LHCN-M2 (cell line): Measurements from ENCODE around the gene PYROXD2. TPM values are rescaled to one million over a fixed set of nuclear protein-coding genes. Genes with fewer than 3 reads are reported as not detected.

Experiments
- DNase-seq: peaks from one replicate; pipeline ENCODE4 v3.0.0-alpha.2; 2012; ENCODE audit warnings: low read depth
- total RNA-seq: library from RNA; depleted of rRNA; stranded (reverse); fragments of >200 nt; gene quantifications from 2 replicates; pipeline ENCODE4 v1.2.3, GENCODE V29; 2014

The PYROXD2 gene
- total RNA-seq, 1 experiment from 2014 or later = 11.4 TPM

DNA sequence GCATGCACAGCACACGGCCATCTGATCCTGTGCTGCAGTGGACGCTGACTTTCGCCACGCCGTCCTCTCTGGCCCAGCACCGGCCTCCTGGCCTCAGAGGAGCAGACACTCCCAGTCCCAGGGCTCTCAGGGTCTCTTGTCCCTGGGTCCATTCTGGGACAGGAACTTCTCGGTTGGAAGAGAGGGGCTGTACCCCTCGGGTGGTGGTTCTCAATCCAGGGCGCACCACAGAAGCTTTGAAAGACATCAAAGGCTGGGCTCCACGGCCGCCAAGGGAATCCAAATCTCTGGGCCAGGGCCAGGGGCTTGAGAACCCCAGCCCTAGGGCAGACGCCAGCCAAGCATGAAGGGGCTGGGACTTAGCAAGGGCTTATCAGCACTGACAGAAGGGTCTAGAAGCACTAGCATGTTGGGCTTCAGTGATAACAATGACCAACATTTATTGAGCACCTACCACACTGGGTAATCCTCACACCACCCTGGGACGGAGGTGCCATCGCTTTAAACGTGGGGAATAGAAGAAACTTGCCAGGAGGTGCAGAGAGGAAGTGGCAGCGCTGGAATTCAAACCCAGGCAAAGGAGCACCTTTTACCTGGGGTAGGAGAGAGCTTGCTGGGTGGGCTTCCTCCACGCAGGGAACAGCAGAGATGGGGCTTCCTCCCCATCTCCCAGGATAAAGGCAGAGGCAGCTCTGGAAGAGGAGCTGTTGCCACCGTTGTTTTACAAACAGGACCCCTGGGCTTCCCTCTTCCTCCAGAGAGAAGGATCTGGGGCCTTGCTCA lies 1.8 kb upstream of the PYROXD2 start:
- no peak for DNase-seq

DNA sequence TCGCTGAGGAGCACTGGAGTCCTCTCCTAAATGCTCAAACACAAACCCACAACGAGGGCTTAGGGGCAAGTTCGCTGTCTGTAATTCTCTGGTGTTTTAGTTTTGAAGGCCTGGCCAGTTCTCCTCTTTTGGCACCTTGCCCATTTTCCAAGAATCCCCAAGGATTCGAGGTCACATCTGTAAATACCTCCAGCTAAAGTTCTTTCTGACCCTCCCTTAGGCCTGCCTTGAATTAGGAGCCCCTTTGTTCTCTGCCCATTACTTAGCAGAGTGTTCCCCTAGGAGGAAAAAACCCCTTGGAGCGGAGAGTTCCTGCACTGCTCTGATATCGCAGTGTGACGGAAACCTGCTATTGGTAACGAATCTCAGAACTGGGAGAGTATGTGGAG lies 743 bp upstream of the PYROXD2 start:
- no peak for DNase-seq

DNA sequence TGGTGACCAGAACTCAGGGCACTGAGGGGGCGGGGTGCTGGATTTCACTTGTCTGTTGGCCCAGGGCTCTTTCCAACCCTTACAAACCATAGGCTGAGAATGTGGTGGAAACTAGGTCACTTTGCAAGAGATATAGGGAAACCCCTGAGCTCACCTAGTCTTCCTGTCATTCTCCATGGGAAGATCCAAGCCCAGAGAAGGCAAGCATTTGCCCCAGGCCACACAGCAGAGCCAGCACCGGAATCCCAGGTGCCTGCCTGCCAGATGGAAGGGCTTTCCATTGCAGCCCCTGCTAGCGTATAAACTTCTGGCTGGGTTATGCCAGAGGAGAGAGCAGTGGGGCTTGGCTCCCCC lies 427 bp downstream of the PYROXD2 start:
- DNase-seq = no peak

GRCh38 chr10:98411768-98412167 lies 3.2 kb downstream of the PYROXD2 start:
- DNase-seq = peak; percentile 34

GRCh38 chr10:98411166-98411565 lies 3.8 kb downstream of the PYROXD2 start:
- no peak for DNase-seq

GRCh38 chr10:98410759-98411158 lies 4.2 kb downstream of the PYROXD2 start:
- no peak for DNase-seq

- DNase-seq = no peak
Measured at GRCh38 chr10:98410135-98410743, 4.7 kb downstream of the PYROXD2 start.

GRCh38 chr10:98408799-98409198 lies 6.2 kb downstream of the PYROXD2 start:
- DNase-seq = no peak

DNA sequence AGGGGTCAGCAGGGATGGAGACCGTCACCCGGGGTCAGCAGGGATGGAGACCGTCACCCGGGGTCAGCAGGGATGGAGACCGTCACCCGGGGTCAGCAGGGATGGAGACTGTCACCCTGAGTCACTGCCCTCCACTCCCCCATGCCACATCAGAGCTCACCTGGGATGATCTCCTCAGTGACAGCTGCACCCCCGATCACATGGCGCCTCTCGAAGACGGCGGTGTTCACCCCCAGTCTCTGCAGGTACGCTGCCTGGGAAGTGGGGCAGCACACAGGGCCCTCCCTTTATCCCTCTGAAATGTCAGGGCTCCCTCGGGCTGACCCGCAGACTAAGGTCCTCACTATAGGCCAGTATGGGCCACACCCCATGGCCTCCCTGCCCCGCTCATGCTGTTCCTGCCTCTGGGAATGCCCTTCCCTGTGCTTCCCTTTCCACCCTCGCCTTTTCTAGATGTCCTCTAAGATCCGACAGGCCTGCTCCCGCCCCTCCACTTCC lies 7.2 kb downstream of the PYROXD2 start:
- no peak for DNase-seq

DNA sequence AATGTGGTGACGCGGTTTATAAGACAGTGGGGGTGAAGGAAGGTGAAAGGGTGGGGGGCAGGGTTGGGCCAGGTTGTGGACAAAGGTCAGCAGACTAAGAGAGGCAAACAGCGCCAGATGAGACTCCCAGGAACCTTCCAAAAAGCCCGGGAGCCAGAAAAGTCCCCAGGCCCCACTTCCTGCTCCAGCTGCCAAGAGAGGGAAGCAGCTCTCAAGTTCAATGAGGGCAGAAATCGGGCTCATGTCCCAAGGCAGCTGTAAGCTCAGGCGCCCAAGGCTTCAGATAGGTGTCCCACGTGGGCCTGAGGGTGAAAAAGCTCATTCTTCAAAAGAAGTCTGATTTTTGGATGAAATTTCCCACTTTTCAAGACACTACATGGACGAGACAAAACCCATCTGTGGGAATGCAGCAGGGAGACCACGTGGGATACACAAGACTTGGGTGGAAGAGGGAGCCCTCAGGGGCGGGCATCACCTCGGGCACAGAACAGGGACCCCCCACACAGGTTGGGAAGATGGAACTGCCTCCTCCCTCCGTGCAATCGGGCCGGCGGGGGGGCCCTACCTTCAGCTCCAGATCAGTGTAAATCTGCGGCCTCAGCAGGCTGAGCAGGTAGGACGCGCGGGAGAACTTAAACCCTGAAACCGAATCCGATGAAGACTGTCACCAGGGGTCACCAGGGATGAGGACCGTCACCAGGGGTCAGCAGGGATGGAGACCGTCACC lies 7.8 kb downstream of the PYROXD2 start:
- no peak for DNase-seq

DNA sequence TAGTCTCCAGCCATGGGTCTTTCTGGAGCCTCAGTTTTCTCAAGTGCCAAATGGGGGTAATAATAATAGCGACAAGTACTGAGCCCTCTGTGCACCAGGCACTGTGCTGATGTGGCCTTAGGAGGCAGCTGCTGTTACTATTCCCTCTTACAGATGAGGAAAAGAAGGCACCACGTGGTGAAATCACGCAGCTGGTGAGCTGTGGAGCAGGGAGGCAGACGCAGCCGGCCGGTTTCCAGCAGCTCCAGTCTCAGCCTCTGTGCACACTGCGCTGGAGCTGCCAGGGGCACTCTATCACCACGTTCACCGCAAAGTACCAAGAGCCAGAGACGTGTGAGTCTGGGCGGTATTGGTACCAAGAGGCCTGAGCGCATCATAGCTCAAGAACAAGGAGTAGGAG lies 9.6 kb downstream of the PYROXD2 start:
- peak; percentile 36 for DNase-seq

DNA sequence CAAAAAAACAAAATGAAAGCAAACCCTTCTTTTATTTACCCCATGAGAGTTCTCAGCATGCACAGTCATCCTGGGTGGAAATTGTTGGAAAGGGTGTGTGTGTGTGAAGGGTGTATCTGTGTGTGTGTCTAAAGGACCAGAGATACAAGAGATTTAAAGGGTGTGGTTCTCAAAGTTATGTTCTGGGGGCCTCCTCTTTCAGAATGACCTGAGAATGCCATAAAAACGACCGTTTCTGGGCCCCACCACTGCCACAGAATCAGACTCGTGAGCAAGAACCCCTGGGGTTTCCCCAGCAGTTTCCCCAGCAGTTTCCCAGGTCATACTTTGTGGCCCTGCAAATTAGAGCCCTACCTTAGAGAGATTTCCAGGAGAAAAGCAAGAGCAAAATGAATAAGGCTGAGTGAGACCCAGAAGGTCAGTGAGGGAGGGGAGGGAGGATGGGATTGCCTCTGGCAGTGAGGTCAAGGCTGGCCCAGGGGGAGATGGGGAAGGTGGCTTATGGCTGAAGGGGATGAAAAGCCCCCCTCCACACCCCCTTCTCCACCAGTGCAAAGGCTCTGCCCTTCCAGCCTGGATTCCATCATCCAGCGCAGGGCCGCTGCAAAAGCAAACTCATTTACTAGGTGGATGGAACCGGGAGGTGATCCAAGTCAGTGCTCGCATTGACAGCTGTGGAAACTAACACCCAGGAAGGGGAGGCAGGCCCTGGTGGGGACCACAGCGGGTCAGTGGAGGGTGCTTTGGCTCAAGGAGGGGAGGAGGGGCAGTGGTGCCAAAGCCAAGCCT lies 10.2 kb downstream of the PYROXD2 start:
- peak; percentile 85 for DNase-seq

- DNase-seq = peak; percentile 83
Measured at GRCh38 chr10:98403812-98404504, 11.0 kb downstream of the PYROXD2 start.

GRCh38 chr10:98402931-98403718 lies 11.9 kb downstream of the PYROXD2 start:
- no peak for DNase-seq

- DNase-seq = no peak
Measured at GRCh38 chr10:98402478-98402877, 12.5 kb downstream of the PYROXD2 start.

GRCh38 chr10:98400482-98400881 lies 14.5 kb downstream of the PYROXD2 start:
- DNase-seq = no peak

GRCh38 chr10:98399784-98400183 lies 15.2 kb downstream of the PYROXD2 start:
- no peak for DNase-seq

DNA sequence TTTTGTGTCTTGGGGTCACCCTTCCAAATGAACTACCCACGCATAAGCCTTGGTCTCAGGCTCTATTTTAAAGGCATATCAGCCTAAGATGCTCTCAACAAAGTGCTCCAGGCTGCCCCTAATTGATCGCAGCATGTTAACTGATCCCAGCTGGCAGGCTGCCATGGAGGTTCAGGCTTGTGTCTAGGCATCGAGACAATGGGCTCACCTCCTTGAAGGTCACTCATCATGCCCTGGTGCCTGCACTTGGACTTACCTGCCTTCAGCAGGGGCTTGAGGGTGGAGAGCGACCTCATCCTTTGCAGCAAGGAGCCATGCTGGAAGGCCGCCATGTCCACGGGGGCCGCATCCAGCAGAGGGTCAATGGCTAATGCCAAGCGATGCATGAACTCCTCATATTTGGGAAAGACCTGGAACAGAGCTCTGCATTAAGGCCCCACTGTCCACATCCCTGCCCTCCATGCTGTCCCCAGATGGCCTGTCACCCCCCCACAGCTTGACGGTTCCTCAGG lies 17.8 kb downstream of the PYROXD2 start:
- no peak for DNase-seq

DNA sequence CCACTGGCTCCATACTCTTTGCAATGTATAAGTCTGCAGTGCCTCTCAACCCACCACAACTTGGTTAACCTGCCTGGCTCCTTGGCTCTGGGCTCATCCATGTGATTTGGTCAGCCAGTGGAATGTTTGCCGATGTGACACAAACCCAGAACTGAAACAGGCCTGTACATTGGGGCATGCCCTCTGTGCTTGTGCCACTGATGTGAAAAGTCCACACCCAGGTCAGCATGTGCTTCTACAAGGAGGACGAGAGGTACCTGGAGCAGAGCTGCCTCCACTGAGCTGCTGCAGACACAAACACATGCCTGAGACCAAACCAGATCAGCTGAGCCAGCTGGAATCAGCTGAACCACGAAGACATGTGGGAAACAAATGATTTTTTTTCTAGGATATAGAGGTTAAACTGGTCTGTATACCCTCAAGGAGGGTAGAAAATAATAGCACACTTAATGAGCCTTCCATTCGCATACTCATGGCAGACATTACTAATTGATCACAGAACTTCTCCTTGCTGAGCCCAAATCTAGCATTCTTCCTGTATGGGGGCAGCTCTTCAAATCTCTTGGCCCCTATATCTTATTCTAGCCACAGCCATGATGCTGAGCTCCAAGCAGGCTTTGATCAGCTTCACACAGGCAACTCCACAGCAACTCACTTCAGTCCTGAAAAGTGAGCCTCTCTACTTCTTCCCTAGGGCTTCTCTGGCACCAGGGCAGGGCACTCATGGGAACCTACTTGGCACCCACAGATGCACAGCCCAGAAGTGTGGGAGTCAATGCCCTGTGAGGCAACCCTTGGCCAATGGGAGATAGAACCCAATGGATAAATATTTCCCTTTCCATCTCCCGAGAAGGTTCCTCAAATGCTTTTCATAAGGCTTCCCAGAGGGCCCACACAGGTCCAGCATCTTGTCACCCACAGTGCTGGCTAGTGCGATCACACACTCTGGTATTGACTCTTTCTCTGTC lies 18.6 kb downstream of the PYROXD2 start:
- DNase-seq = no peak
